Left lung (tissue), 10 donors: ENCODE data around the gene VTA1. TPM values are rescaled to one million over a fixed set of nuclear protein-coding genes. Genes with fewer than 3 reads are reported as not detected.

ENCODE experiments used
- ATAC-seq: fragments of 200-7000 bp; cut with Tn5 transposase; one replicate; pipeline ENCODE4 v1.9.1; 2020; ENCODE audit warnings: moderate library complexity
- DNase-seq, 4 donors: peaks; one replicate each; pipeline ENCODE4 v3.0.0-alpha.2; 2013 to 2020
- H3K27ac ChIP-seq, 2 donors: fragments of 200-600 bp; sonication (generic) in 1 of 2; one replicate each; pipeline versions ENCODE4 v1.5.0 to v1.8.0; 2020 to 2021
- H3K27me3 ChIP-seq, 2 donors: fragments of 200-600 bp; sonication (generic) in 1 of 2; one replicate each; pipeline versions ENCODE4 v1.5.0 to v1.8.0; 2020 to 2021
- H3K36me3 ChIP-seq, 2 donors: fragments of 200-600 bp; sonication (generic) in 1 of 2; one replicate each; pipeline versions ENCODE4 v1.5.0 to v1.8.0; 2020 to 2021
- H3K4me1 ChIP-seq, 2 donors: fragments of 200-600 bp; one replicate each; pipeline ENCODE4 v1.8.0; 2021
- H3K4me3 ChIP-seq, 2 donors: fragments of 200-600 bp; sonication (generic) in 1 of 2; one replicate each; pipeline versions ENCODE4 v1.5.0 to v1.8.0; 2020 to 2021; ENCODE audit warnings: mild to moderate bottlenecking in 1 of 2
- H3K9me3 ChIP-seq, 2 donors: fragments of 200-600 bp; sonication (generic) in 1 of 2; one replicate each; pipeline versions ENCODE4 v1.5.0 to v1.8.0; 2020 to 2021
- CTCF ChIP-seq, 2 donors: fragments of 200-600 bp; sonication (generic) in 1 of 2; IDR thresholded peaks; one replicate each; pipeline versions ENCODE4 v1.5.0 to v1.8.0; 2021; ENCODE audit warnings: antibody characterized with exemption in 2 of 2
- intact Hi-C, 2 donors: fragments of 100-400 bp; cut with DNase I; formaldehyde crosslinking; loops; one replicate each; pipeline versions ENCODE4 v1.11.2 to v1.14.2; 2022
- polyA plus RNA-seq, 6 donors: library from polyadenylated mRNA; unstranded; fragments of 120-200 nt; gene quantifications; one replicate each; pipeline ENCODE4 v1.2.1, GENCODE V29; 2013; ENCODE audit not compliant: insufficient read length in 6 of 6
- total RNA-seq, 2 donors: library from RNA; stranded (reverse); fragmentation: NEBNext Ultra II Directional; extraction: Animal tissue kit (Norgen Biotek cat#: 25700); gene quantifications; one replicate each; pipeline ENCODE4 v1.2.1, GENCODE V29; 2021
- donor health status: DM: no; HTN: yes; CAD: no.
- donor health status: DM: no; HTN: no; CAD: no.

The VTA1 gene
- total and polyA plus RNA-seq, 8 donors, result 33.2 to 73.5 (median 66.5) TPM

- ATAC-seq (no peak), DNase-seq (no peak)
- intact Hi-C loops, result no loop called here
These were observed 95.2 kb downstream of the VTA1 start for GRCh38 chr6:142242269-142242668.

GRCh38 chr6:142246960-142247359 is 99.9 kb downstream of the VTA1 start:
- H3K36me3 ChIP-seq, result no peaks in the 10 kb centered on the region
- H3K27ac ChIP-seq, result no peak overlapping the region
- no peaks in the 10 kb centered on the region for H3K4me1 ChIP-seq
- intact Hi-C loops, result no loop called here
- no peaks in the 10 kb centered on the region for H3K9me3 ChIP-seq
- no peak for TF ChIP-seq CTCF (IDR thresholded peaks at IDR 0.05)
- no peak overlapping the region for H3K4me3 ChIP-seq
- DNase-seq, result no peak
- no peaks in the 10 kb centered on the region for H3K27me3 ChIP-seq
- no peak for ATAC-seq

More at GRCh38 chr6:142242269-142242668, 95.2 kb downstream of the VTA1 start:
- Histone ChIP-seq H3K36me3 (no peaks in the 10 kb centered on the region), H3K9me3 (no peaks in the 10 kb centered on the region), H3K27me3 (no peaks in the 10 kb centered on the region), H3K27ac (no peak overlapping the region), H3K4me3 (no peak overlapping the region), H3K4me1 (no peaks in the 10 kb centered on the region)
- TF ChIP-seq CTCF (IDR thresholded peaks at IDR 0.05), result no peak

GRCh38 chr6:142249266-142249665 is 102.2 kb downstream of the VTA1 start:
- DNase-seq (no peak), ATAC-seq (no peak)
- Histone ChIP-seq H3K4me1 (no peaks in the 10 kb centered on the region), H3K9me3 (no peaks in the 10 kb centered on the region), H3K4me3 (no peak overlapping the region), H3K36me3 (no peaks in the 10 kb centered on the region), H3K27ac (no peak overlapping the region), H3K27me3 (no peaks in the 10 kb centered on the region)
- TF ChIP-seq CTCF (IDR thresholded peaks at IDR 0.05), result no peak
- intact Hi-C loops, result no loop called here

GRCh38 chr6:142251930-142252445 is 104.9 kb downstream of the VTA1 start:
- Histone ChIP-seq H3K4me3 (no peak overlapping the region), H3K9me3 (no peaks in the 10 kb centered on the region), H3K4me1 (no peaks in the 10 kb centered on the region), H3K27ac (no peak overlapping the region), H3K27me3 (no peaks in the 10 kb centered on the region), H3K36me3 (no peaks in the 10 kb centered on the region)
- DNase-seq (no peak), ATAC-seq (no peak)
- no peak for TF ChIP-seq CTCF (IDR thresholded peaks at IDR 0.05)
- intact Hi-C loops, result no loop called here

- H3K27me3 ChIP-seq, result no peaks in the 10 kb centered on the region
- H3K9me3 ChIP-seq, result no peaks in the 10 kb centered on the region
- DNase-seq (no peak), ATAC-seq (no peak)
- no peak for TF ChIP-seq CTCF (IDR thresholded peaks at IDR 0.05)
- H3K27ac ChIP-seq, result no peak overlapping the region
- H3K4me1 ChIP-seq, result no peaks in the 10 kb centered on the region
- intact Hi-C loops, result no loop called here
- no peaks in the 10 kb centered on the region for H3K36me3 ChIP-seq
- no peak overlapping the region for H3K4me3 ChIP-seq
These were observed 107.5 kb downstream of the VTA1 start for GRCh38 chr6:142254513-142254912.
